K562 (cell line): ENCODE measurements around the gene SNAI1. TPM values are rescaled to one million over a fixed set of nuclear protein-coding genes. Genes with fewer than 3 reads are reported as not detected.

Source experiments
- CBFB ChIP-seq: sonication (generic); formaldehyde crosslinking; IDR thresholded peaks from 2 replicates; pipeline ENCODE4 v1.4.0; 2020; ENCODE audit warnings: mild to moderate bottlenecking, missing genetic modification reagents
- CEBPG ChIP-seq, 3 experiments: fragments of 200-800 bp in 1 of 3; sonication (Bioruptor generic) in 1 of 3; sonication (generic) in 1 of 3; formaldehyde crosslinking in 1 of 3; IDR thresholded peaks in 2 of 3; conservative IDR thresholded peaks in 1 of 3; 2 replicates each; pipeline versions ENCODE4 v1.6.1 to v1.8.0; 2016 to 2022; ENCODE audit warnings: missing compliant biosample characterization in 2 of 3, missing genetic modification characterization in 2 of 3, mild to moderate bottlenecking in 1 of 3, missing genetic modification reagents in 1 of 3
- CTCFL ChIP-seq: IDR thresholded peaks from 2 replicates; pipeline ENCODE4 v1.6.1; 2011; ENCODE audit warnings: borderline replicate concordance, low read depth, mild to moderate bottlenecking, moderate library complexity, low read length; ENCODE audit not compliant: insufficient read depth, poor library complexity, severe bottlenecking
- DACH1 ChIP-seq: fragments of 450-650 bp; IDR thresholded peaks from 2 replicates; pipeline ENCODE4 v1.6.1; 2018; ENCODE audit not compliant: partially characterized antibody
- ETS1 ChIP-seq: conservative IDR thresholded peaks from 2 replicates; pipeline ENCODE4 v1.6.1; 2011; ENCODE audit warnings: low read depth, mild to moderate bottlenecking, low read length; ENCODE audit not compliant: control insufficient read depth
- HDAC1 ChIP-seq, 2 experiments: fragments of 450-650 bp; IDR thresholded peaks; 2 replicates each; pipeline ENCODE4 v1.6.1; 2016 to 2017; ENCODE audit warnings: inconsistent platforms in 1 of 2, mild to moderate bottlenecking in 1 of 2, moderate library complexity in 1 of 2
- NELFE ChIP-seq: IDR thresholded peaks from 2 replicates; pipeline ENCODE4 v1.6.1; 2011; ENCODE audit warnings: mild to moderate bottlenecking; ENCODE audit not compliant: insufficient read depth, insufficient read length
- STAT5B ChIP-seq: fragments of 250-450 bp; sonication (Bioruptor Pico); IDR thresholded peaks from 2 replicates; pipeline ENCODE4 v1.8.0; 2021; ENCODE audit warnings: mild to moderate bottlenecking, inconsistent platforms
- TOE1 ChIP-seq, 2 experiments: fragments of 450-650 bp in 1 of 2; sonication (generic) in 1 of 2; formaldehyde crosslinking in 1 of 2; IDR thresholded peaks; 2 replicates each; pipeline versions ENCODE4 v1.7.1 to v1.8.0; 2016 to 2022; ENCODE audit warnings: borderline replicate concordance in 2 of 2, mild to moderate bottlenecking in 2 of 2, antibody characterized with exemption in 1 of 2, inconsistent platforms in 1 of 2, low read depth in 1 of 2, missing genetic modification reagents in 1 of 2, moderate library complexity in 1 of 2
- ZFPM2 ChIP-seq: fragments of 250-450 bp; sonication (Bioruptor Pico); IDR thresholded peaks from 2 replicates; pipeline ENCODE4 v1.5.1; 2022; ENCODE audit warnings: mild to moderate bottlenecking
- ZNF140 ChIP-seq: fragments of 250-450 bp; sonication (Bioruptor Pico); IDR thresholded peaks from 2 replicates; pipeline ENCODE4 v1.8.0; 2021; ENCODE audit warnings: moderate library complexity, mild to moderate bottlenecking, inconsistent platforms
- ZNF407 ChIP-seq: fragments of 450-650 bp; IDR thresholded peaks from 2 replicates; pipeline ENCODE4 v1.6.1; 2016; ENCODE audit warnings: low read depth
- polyA plus RNA-seq, 8 experiments: library from polyadenylated mRNA; depleted of rRNA in 4 of 8; stranded (reverse) in 5 of 8; unstranded in 3 of 8; fragments of >200 nt; fragmentation: Nextera tagmentation in 2 of 8; fragmentation: Illumina TruSeq in 1 of 8; extraction: Ambion mirVana in 2 of 8; extraction: Trizol in 1 of 8; gene quantifications; 2 replicates each; pipeline versions ENCODE4 v1.2.1 to v1.2.3, GENCODE V29; 2011 to 2014; ENCODE audit warnings: inconsistent platforms in 1 of 8, missing spikeins in 1 of 8
- total RNA-seq, 7 experiments: library from RNA; depleted of rRNA in 6 of 7; stranded (reverse); fragments of >200 nt in 6 of 7; fragmentation: Illumina TruSeq in 2 of 7; extraction: Trizol in 2 of 7; gene quantifications; 2 replicates each; pipeline versions ENCODE4 v1.2.1 to v1.2.3, GENCODE V29; 2011 to 2021; ENCODE audit warnings: low replicate concordance in 1 of 7

Gene SNAI1
- total and polyA plus RNA-seq, 9 of the 15 experiments (the other 6 are each of a cell fraction or from before 2014, with no cell fraction given): 0.32 to 11.6 (median 2.0) TPM

- TF ChIP-seq ZNF407 (no peak), ETS1 (no peak), NELFE (no peak), ZFPM2 (no peak), STAT5B (CRISPR knock-in tag) (no peak), CBFB (CRISPR knock-in tag) (no peak), ZNF140 (no peak), CTCFL (no peak), CEBPG (CRISPR knock-in tag; IDR thresholded peaks at IDR 0.05) (no peak), CEBPG (tag; conservative IDR thresholded peaks at IDR 0.05 in 1 of 2, IDR thresholded peaks at IDR 0.05 in 1 of 2) (no peak), DACH1 (no peak), TOE1 (IDR thresholded peaks at IDR 0.05; ENCODE audit: borderline replicate concordance) (no peak), TOE1 (CRISPR knock-in tag; IDR thresholded peaks at IDR 0.05; ENCODE audit: borderline replicate concordance, low read depth) (no peak), HDAC1 (IDR thresholded peaks at IDR 0.05) (0 out of 4 replicates have a peak, but pooled peaks of 1 of the 2 experiments have one; percentile 16)
These were observed 22.7 kb downstream of the SNAI1 start (continued) for GRCh38 chr20:50005471-50005981.
